Measurements from ENCODE around the gene SLCO4A1. TPM values are rescaled to one million over a fixed set of nuclear protein-coding genes. Genes with fewer than 3 reads are reported as not detected.

The SLCO4A1 gene
- total RNA-seq, 2 donors from 2014 or later = 2.6 to 6.2 TPM

- intact Hi-C loops (cut with DNase I) = no loop called here
- DNase-seq (no peak), ATAC-seq (no peak)
- WGBS, 2 donors = 70 to 72% methylated on average over 8 to 11 of the region's 11 CpGs
- H3K4me3 ChIP-seq = no peak overlapping the region
- peaks cover 28% of the 10 kb centered on the region for H3K4me1 ChIP-seq
- TF ChIP-seq CTCF (IDR thresholded peaks at IDR 0.05) = no peak
- no peak for TF ChIP-seq POLR2A (IDR thresholded peaks at IDR 0.05)
- H3K27me3 ChIP-seq = no peaks in the 10 kb centered on the region
- no peaks in the 10 kb centered on the region for H3K9me3 ChIP-seq
- H3K27ac ChIP-seq = no peak overlapping the region
- H3K36me3 ChIP-seq (replicated peaks in 1 of 2; ENCODE audit: insufficient read depth in 1 of 2, low read depth in 2 of 2) = no peaks in the 10 kb centered on the region
Observed at GRCh38 chr20:62609279-62609720, 33.0 kb upstream of the SLCO4A1 start.

- Histone ChIP-seq H3K27ac (no peak overlapping the region), H3K27me3 (no peaks in the 10 kb centered on the region), H3K36me3 (replicated peaks in 1 of 2; ENCODE audit: insufficient read depth in 1 of 2, low read depth in 2 of 2) (no peaks in the 10 kb centered on the region), H3K9me3 (no peaks in the 10 kb centered on the region), H3K4me3 (no peak overlapping the region), H3K4me1 (peaks cover 23% of the 10 kb centered on the region)
- ATAC-seq = no peak
- intact Hi-C loops (cut with DNase I) = no loop called here
- 79% methylated on average over 16 to 22 of the region's 22 CpGs for WGBS, 2 donors
- DNase-seq = no peak
- TF ChIP-seq POLR2A (IDR thresholded peaks at IDR 0.05) (no peak), CTCF (IDR thresholded peaks at IDR 0.05) (no peak)
Observed at GRCh38 chr20:62609811-62610757, 32.2 kb upstream of the SLCO4A1 start.

- H3K9me3 ChIP-seq = no peaks in the 10 kb centered on the region
- intact Hi-C loops (cut with DNase I) = no loop called here
- TF ChIP-seq POLR2A (IDR thresholded peaks at IDR 0.05) (no peak), CTCF (IDR thresholded peaks at IDR 0.05) (no peak)
- H3K36me3 ChIP-seq (replicated peaks in 1 of 2; ENCODE audit: insufficient read depth in 1 of 2, low read depth in 2 of 2) = no peaks in the 10 kb centered on the region
- H3K4me3 ChIP-seq = no peak overlapping the region
- H3K27ac ChIP-seq = no peak overlapping the region
- H3K4me1 ChIP-seq = peaks cover 17% of the 10 kb centered on the region
- WGBS, 2 donors = 69 to 82% methylated on average over 2 of the region's 2 CpGs
- H3K27me3 ChIP-seq = no peaks in the 10 kb centered on the region
- DNase-seq (no peak), ATAC-seq (no peak)
Observed at GRCh38 chr20:62611012-62611411, 31.3 kb upstream of the SLCO4A1 start.

GRCh38 chr20:62611819-62612218, 30.5 kb upstream of the SLCO4A1 start:
- no peak overlapping the region for H3K4me3 ChIP-seq
- intact Hi-C loops (cut with DNase I) = no loop called here
- H3K36me3 ChIP-seq (replicated peaks in 1 of 2; ENCODE audit: insufficient read depth in 1 of 2, low read depth in 2 of 2) = no peaks in the 10 kb centered on the region
- H3K9me3 ChIP-seq = no peaks in the 10 kb centered on the region
- ATAC-seq (no peak), DNase-seq (no peak)
- H3K4me1 ChIP-seq = peaks cover 9% of the 10 kb centered on the region
- H3K27me3 ChIP-seq = no peaks in the 10 kb centered on the region
- TF ChIP-seq POLR2A (IDR thresholded peaks at IDR 0.05) = no peak
- no peak for TF ChIP-seq CTCF (IDR thresholded peaks at IDR 0.05)
- 69 to 72% methylated on average over 11 to 19 of the region's 19 CpGs for WGBS, 2 donors
- H3K27ac ChIP-seq = no peak overlapping the region
